Ovary (tissue), 3 donors: ENCODE results near the gene IFIT3.

ENCODE experiments used
- POLR2A ChIP-seq: fragments of 450-650 bp; IDR thresholded peaks from one replicate; pipeline ENCODE4 v1.6.1; 2017; ENCODE audit warnings: antibody characterized with exemption, mild to moderate bottlenecking, moderate library complexity
- TF ChIP-seq, protein P1 (sequence below), 3 donors: fragments of 450-650 bp in 2 of 3; fragments of 200-600 bp in 1 of 3; IDR thresholded peaks; one replicate each; pipeline versions ENCODE4 v1.5.1 to v1.8.0; 2016 to 2022; ENCODE audit warnings: antibody characterized with exemption in 3 of 3, mild to moderate bottlenecking in 1 of 3
- donor health status: DM: no; HTN: no; CAD: no.

DNA sequence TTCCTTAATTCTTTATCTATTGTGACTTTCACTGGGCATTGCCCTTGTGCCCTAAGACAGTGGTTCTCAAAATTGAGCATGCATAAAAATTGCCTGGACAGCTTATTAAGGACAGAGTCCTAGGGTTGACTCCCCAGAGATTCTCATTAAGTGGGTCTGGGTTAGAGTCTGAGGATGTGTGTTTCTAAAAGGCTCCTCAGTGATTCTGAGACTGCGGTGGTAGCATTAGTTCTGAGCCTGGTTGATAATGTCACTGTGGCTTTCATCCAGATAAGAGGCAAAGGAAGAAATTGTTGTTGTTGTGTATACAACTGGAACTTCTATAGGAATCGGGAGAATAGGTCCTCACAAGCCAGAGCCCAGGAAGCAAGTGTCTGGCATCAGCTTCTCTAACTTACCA lies 24.6 kb upstream of the IFIT3 start:
- TF ChIP-seq, protein P1, sequence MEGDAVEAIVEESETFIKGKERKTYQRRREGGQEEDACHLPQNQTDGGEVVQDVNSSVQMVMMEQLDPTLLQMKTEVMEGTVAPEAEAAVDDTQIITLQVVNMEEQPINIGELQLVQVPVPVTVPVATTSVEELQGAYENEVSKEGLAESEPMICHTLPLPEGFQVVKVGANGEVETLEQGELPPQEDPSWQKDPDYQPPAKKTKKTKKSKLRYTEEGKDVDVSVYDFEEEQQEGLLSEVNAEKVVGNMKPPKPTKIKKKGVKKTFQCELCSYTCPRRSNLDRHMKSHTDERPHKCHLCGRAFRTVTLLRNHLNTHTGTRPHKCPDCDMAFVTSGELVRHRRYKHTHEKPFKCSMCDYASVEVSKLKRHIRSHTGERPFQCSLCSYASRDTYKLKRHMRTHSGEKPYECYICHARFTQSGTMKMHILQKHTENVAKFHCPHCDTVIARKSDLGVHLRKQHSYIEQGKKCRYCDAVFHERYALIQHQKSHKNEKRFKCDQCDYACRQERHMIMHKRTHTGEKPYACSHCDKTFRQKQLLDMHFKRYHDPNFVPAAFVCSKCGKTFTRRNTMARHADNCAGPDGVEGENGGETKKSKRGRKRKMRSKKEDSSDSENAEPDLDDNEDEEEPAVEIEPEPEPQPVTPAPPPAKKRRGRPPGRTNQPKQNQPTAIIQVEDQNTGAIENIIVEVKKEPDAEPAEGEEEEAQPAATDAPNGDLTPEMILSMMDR (IDR thresholded peaks at IDR 0.05): no peak
- TF ChIP-seq POLR2A: no peak
